Measurements from ENCODE around the gene ZNF397. TPM values are rescaled to one million over a fixed set of nuclear protein-coding genes. Genes with fewer than 3 reads are reported as not detected.

The ZNF397 gene
- total RNA-seq, 4 donors from 2014 or later = 35.4 to 54.5 (median 43.3) TPM

DNA sequence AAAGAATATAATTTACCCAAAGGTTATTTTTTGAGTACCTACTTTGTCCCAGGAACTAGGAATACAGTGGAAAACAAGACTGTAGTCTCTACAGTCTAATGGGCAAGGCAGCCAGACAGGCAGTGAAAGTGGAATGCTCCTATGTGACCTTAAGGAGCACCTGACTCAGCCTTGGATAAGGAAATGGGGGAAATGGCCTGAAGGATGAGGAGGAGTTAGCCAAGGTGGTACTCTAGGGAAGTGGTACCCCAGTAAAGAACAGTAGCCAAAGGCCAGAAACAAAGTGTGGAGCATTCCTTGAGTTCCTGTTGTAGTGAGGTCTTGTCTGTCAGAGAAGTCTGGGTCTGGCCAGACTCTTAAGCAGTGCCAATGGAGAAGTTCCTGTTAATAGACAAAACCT lies 6.0 kb downstream of the ZNF397 start:
- no peak for DNase-seq (ENCODE audit: low spot score in 2 of 2)
- TF ChIP-seq, protein P1, sequence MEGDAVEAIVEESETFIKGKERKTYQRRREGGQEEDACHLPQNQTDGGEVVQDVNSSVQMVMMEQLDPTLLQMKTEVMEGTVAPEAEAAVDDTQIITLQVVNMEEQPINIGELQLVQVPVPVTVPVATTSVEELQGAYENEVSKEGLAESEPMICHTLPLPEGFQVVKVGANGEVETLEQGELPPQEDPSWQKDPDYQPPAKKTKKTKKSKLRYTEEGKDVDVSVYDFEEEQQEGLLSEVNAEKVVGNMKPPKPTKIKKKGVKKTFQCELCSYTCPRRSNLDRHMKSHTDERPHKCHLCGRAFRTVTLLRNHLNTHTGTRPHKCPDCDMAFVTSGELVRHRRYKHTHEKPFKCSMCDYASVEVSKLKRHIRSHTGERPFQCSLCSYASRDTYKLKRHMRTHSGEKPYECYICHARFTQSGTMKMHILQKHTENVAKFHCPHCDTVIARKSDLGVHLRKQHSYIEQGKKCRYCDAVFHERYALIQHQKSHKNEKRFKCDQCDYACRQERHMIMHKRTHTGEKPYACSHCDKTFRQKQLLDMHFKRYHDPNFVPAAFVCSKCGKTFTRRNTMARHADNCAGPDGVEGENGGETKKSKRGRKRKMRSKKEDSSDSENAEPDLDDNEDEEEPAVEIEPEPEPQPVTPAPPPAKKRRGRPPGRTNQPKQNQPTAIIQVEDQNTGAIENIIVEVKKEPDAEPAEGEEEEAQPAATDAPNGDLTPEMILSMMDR (IDR thresholded peaks at IDR 0.05) = no peak
- TF ChIP-seq POLR2A (IDR thresholded peaks at IDR 0.05) (no peak), EP300 (IDR thresholded peaks at IDR 0.05) (no peak)
- peaks cover 0 to 3% (median 0%) of the 10 kb centered on the region in 4 donors for H3K9me3 ChIP-seq
- no peak overlapping the region for H3K27ac ChIP-seq
- peaks cover 0 to 90% (median 12%) of the 10 kb centered on the region in 3 donors for H3K36me3 ChIP-seq
- no peak overlapping the region for H3K4me3 ChIP-seq
- H3K4me1 ChIP-seq = peaks cover 0 to 13% (median 3%) of the 10 kb centered on the region in 4 donors
- no peaks in the 10 kb centered on the region for H3K27me3 ChIP-seq

DNA sequence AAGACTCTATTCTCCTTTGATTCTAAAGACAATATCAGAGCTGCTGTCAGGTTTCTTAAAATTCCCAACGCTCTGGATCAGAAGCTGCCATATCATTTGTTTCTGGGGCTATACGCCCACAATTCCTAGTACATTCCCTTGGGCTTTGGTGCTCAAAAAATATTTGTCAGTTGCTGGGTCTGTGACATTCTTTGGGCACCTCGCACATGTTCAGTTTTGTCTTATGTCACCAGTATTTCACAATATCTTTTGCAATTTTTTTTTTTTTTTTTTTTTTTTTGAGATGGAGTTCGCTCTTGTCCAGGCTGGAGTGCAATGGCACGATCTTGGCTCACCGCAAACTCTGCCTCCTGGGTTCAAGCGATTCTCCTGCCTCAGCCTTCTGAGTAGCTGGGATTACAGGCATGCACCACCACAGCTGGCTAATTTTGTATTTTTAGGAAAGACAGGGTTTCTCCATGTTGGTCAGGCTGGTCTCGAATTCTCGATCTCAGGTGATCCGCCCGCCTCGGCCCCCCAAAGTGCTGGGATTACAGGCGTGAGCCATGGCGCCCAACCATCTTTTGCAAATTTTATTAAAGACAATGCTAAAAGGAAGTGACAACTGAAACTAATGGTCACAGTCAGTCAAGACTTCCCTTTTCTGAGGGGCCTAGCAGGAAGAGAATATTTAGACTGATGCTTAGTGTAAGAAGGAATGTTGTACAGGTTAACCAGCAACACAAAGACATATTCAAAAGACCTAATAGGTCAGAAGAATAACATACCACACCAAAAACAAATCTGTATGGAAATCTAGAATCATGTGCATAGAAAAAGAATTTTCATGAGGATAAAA lies 6.8 kb downstream of the ZNF397 start:
- WGBS, 2 donors = 94 to 95% methylated on average over 14 of the region's 14 CpGs
- H3K36me3 ChIP-seq = peaks cover 0 to 96% (median 12%) of the 10 kb centered on the region in 3 donors
- TF ChIP-seq POLR2A (IDR thresholded peaks at IDR 0.05) (no peak), EP300 (IDR thresholded peaks at IDR 0.05) (no peak)
- TF ChIP-seq, protein P1 (IDR thresholded peaks at IDR 0.05) = no peak
- H3K4me1 ChIP-seq = peaks cover 0 to 5% (median 0%) of the 10 kb centered on the region in 4 donors
- no peak for DNase-seq (ENCODE audit: low spot score in 2 of 2)
- no peak overlapping the region for H3K4me3 ChIP-seq
- no peak overlapping the region for H3K27ac ChIP-seq
- H3K9me3 ChIP-seq = peaks cover 0 to 3% (median 0%) of the 10 kb centered on the region in 4 donors
- H3K27me3 ChIP-seq = no peaks in the 10 kb centered on the region

DNA sequence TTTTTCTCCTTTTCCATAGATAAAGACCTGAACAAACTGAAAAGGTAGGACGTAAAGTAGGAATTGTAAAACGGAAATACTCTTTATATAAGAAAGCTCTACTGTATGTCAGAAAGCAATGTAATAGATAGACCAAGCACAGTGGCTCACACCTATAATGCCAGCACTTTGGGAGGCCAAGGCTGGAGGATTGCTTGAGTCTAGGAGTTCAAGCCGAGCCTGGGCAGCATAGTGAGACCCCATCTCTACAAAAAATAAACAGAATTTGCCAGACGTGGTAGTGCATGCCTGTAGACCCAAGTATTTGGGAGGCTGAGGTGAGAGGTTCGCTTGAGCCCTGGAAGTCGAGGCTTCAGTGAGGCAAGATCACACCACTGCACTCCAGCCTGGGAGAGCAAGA lies 7.6 kb downstream of the ZNF397 start:
- WGBS, 2 donors = 91 to 95% methylated on average over 6 of the region's 6 CpGs
- peaks cover 0 to 96% (median 12%) of the 10 kb centered on the region in 3 donors for H3K36me3 ChIP-seq
- peaks cover 0 to 8% (median 0%) of the 10 kb centered on the region in 4 donors for H3K9me3 ChIP-seq
- H3K4me3 ChIP-seq = no peak overlapping the region
- no peak for TF ChIP-seq POLR2A (IDR thresholded peaks at IDR 0.05)
- TF ChIP-seq, protein P1 (IDR thresholded peaks at IDR 0.05) = no peak
- TF ChIP-seq EP300 (IDR thresholded peaks at IDR 0.05) = no peak
- DNase-seq (ENCODE audit: low spot score in 2 of 2) = no peak
- H3K27me3 ChIP-seq = no peaks in the 10 kb centered on the region
- no peaks in the 10 kb centered on the region for H3K4me1 ChIP-seq
- no peak overlapping the region for H3K27ac ChIP-seq

DNA sequence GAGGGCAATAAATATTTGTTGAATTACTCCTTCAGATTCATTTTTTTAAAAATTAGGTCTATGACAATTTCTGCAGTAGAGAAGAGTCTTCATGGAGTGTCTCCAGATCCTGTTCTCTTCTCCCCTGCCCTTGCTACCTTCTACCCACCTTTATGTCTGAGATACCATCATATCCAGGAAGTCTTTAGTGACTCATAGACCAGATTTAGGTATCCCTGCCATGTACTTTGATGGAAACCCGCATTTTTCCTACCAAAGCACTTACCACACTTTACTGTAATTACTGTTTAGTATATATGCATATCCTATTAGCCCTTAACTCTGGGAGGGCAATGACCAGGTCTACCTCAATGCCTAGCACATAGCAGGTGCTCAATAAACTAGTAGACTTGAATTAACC lies 11.6 kb downstream of the ZNF397 start:
- H3K4me1 ChIP-seq = no peaks in the 10 kb centered on the region
- H3K27ac ChIP-seq = no peak overlapping the region
- H3K4me3 ChIP-seq = no peak overlapping the region
- peaks cover 0 to 15% (median 0%) of the 10 kb centered on the region in 4 donors for H3K9me3 ChIP-seq
- DNase-seq (ENCODE audit: low spot score in 2 of 2) = no peak
- TF ChIP-seq POLR2A (IDR thresholded peaks at IDR 0.05) (no peak), EP300 (IDR thresholded peaks at IDR 0.05) (no peak)
- TF ChIP-seq, protein P1 (IDR thresholded peaks at IDR 0.05) = no peak
- 95 to 97% methylated on average over 1 of the region's 1 CpG for WGBS, 2 donors
- H3K27me3 ChIP-seq = no peaks in the 10 kb centered on the region
- peaks cover 0 to 96% (median 0%) of the 10 kb centered on the region in 3 donors for H3K36me3 ChIP-seq

DNA sequence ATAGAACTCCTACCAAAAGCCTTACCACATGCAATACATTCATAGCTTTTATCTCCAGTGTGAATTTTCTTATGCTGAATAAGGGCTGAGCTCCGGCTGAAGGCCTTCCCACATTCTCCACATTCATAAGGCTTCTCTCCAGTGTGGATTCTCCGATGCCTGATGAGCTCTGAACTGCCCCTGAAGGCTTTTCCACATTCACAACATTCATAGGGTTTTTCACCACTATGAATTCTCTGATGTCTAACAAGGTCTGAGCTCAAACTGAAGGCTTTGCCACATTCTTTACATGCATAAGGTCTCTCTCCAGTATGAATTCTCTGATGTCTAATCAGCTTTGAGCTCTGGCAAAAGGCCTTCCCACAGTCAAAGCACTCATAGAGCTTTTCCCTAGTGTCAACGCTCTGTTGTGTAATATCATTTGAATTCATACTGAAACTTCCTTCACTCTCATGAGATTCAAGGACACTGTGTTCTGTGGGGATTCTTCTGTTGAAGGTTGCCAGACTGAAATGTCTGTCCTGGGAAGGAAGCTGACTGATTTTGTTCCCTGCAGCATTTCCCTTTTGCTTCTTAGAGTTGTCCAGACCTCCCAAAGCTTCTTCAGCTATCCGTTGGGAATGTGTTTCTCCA lies 12.9 kb downstream of the ZNF397 start:
- Histone ChIP-seq H3K4me3 (no peak overlapping the region), H3K9me3 (peaks cover 0 to 15% (median 0%) of the 10 kb centered on the region in 4 donors), H3K4me1 (no peaks in the 10 kb centered on the region), H3K27me3 (no peaks in the 10 kb centered on the region), H3K36me3 (peaks cover 0 to 93% (median 0%) of the 10 kb centered on the region in 3 donors), H3K27ac (no peak overlapping the region)
- no peak for DNase-seq (ENCODE audit: low spot score in 2 of 2)
- TF ChIP-seq POLR2A (IDR thresholded peaks at IDR 0.05) (no peak), EP300 (IDR thresholded peaks at IDR 0.05) (no peak)
- WGBS, 2 donors = 91 to 93% methylated on average over 4 of the region's 4 CpGs
